Natural killer cell (primary cell): Measurements from ENCODE around the gene ZW10. TPM values are rescaled to one million over a fixed set of nuclear protein-coding genes. Genes with fewer than 3 reads are reported as not detected.

Experiments used
- ATAC-seq, 3 donors: fragments of 150-1000 bp in 2 of 3; fragments of 200-7000 bp in 1 of 3; cut with Tn5 transposase; 1 replicate in 1 of 3; 2 replicates in 2 of 3; pipeline ENCODE4 v1.10.0; 2021; ENCODE audit warnings: mild to moderate bottlenecking in 2 of 3, moderate library complexity in 2 of 3
- DNase-seq, 2 donors: peaks; one replicate each; pipeline versions ENCODE4 v3.0.0 to v3.0.0-alpha.2; 2013 to 2021; ENCODE audit warnings: mixed read lengths in 1 of 2
- H3K27ac ChIP-seq: one replicate; pipeline ENCODE4 v1.5.1; 2013; ENCODE audit warnings: mild to moderate bottlenecking, low read length
- H3K27me3 ChIP-seq: one replicate; pipeline ENCODE4 v1.6.1; 2013; ENCODE audit warnings: low read length; ENCODE audit not compliant: control insufficient read depth, insufficient read depth
- H3K36me3 ChIP-seq: one replicate; pipeline ENCODE4 v1.6.1; 2013; ENCODE audit warnings: low read length; ENCODE audit not compliant: control insufficient read depth, insufficient read depth
- H3K4me1 ChIP-seq: one replicate; pipeline ENCODE4 v1.6.1; 2013; ENCODE audit warnings: low read length; ENCODE audit not compliant: control insufficient read depth, insufficient read depth
- H3K4me3 ChIP-seq: one replicate; pipeline ENCODE4 v1.5.1; 2013; ENCODE audit warnings: low read length
- H3K9me3 ChIP-seq: one replicate; pipeline ENCODE4 v1.6.1; 2013; ENCODE audit warnings: low read length; ENCODE audit not compliant: control insufficient read depth, insufficient read depth
- H3K27ac Mint-ChIP-seq, 2 donors: one replicate each; pipeline ENCODE4 v1.8.0; 2022; ENCODE audit warnings: mild to moderate bottlenecking in 2 of 2, mixed read lengths in 2 of 2, moderate library complexity in 1 of 2
- H3K27me3 Mint-ChIP-seq, 2 donors: one replicate each; pipeline ENCODE4 v1.8.0; 2022; ENCODE audit warnings: low read depth in 2 of 2, mixed read lengths in 2 of 2
- H3K36me3 Mint-ChIP-seq: one replicate; pipeline ENCODE4 v1.8.0; 2022; ENCODE audit warnings: mixed read lengths
- H3K4me1 Mint-ChIP-seq, 2 donors: one replicate each; pipeline ENCODE4 v1.8.0; 2022; ENCODE audit warnings: mixed read lengths in 2 of 2
- H3K4me3 Mint-ChIP-seq: one replicate; pipeline ENCODE4 v1.8.0; 2022; ENCODE audit warnings: mild to moderate bottlenecking, moderate library complexity, mixed read lengths
- H3K9me3 Mint-ChIP-seq, 2 donors: one replicate each; pipeline ENCODE4 v1.8.0; 2022; ENCODE audit warnings: mixed read lengths in 2 of 2
- WGBS: methylation state at CpG from one replicate; pipeline ENCODE4 v1.1.7; 2013; ENCODE audit warnings: missing lambda C conversion rate; ENCODE audit not compliant: insufficient coverage; 5-methylcytosine and 5-hydroxymethylcytosine counted together
- intact Hi-C: fragments of 100-400 bp; cut with micrococcal nuclease; formaldehyde crosslinking; loops from one replicate; pipeline ENCODE4 v1.14.2; 2022
- total RNA-seq, 4 donors: library from RNA; stranded (reverse); fragments of 120-200 nt in 1 of 4; gene quantifications; one replicate each; pipeline versions ENCODE4 v1.2.3 to v1.2.4, GENCODE V29; 2013 to 2022
- TF ChIP-seq, protein P1 (sequence below): fragments of 200-600 bp; IDR thresholded peaks from one replicate; pipeline ENCODE4 v1.8.0; 2022; ENCODE audit warnings: antibody characterized with exemption

ZW10 gene
- total RNA-seq, 3 donors from 2014 or later (not counting 1 experiment from before 2014, with no cell fraction given) = 5.8 to 9.6 (median 6.6) TPM

DNA sequence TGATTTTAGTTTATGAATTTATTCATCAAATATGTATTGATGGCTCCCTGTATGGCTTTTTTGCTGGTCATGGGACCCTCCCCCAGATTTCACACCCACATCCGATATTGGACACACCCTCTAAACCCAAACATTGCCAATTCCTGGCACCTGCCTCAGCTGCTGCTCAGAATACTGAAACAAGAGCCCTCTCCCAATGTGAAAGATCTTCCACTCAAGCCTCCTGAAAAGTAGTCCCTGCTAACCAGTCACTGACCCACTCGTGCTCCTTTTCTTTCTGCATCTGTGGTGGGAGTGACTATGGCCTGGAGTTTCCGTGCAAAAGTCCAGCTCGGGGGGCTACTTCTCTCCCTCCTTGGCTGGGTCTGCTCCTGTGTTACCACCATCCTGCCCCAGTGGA lies 6.0 kb upstream of the ZW10 start, which contains the start of gene CLDN25:
TSS of gene CLDN25 (plus strand) at position 301 of the 400 bp plus-strand sequence. CDS start at position 301, 0 bp downstream.
- intact Hi-C loops = loop anchor here (10.0 kb wide), 1 partner anchor 95 kb away; the partner anchor contains the start of gene USP28
- no peaks in the 10 kb centered on the region for H3K4me1 Mint-ChIP-seq
- no peaks in the 10 kb centered on the region for H3K9me3 ChIP-seq
- no peaks in the 10 kb centered on the region for H3K27me3 ChIP-seq
- H3K4me3 Mint-ChIP-seq = no peak within 1 kb of the TSS
- no peaks in the 10 kb centered on the region for H3K9me3 Mint-ChIP-seq
- TF ChIP-seq, protein P1, sequence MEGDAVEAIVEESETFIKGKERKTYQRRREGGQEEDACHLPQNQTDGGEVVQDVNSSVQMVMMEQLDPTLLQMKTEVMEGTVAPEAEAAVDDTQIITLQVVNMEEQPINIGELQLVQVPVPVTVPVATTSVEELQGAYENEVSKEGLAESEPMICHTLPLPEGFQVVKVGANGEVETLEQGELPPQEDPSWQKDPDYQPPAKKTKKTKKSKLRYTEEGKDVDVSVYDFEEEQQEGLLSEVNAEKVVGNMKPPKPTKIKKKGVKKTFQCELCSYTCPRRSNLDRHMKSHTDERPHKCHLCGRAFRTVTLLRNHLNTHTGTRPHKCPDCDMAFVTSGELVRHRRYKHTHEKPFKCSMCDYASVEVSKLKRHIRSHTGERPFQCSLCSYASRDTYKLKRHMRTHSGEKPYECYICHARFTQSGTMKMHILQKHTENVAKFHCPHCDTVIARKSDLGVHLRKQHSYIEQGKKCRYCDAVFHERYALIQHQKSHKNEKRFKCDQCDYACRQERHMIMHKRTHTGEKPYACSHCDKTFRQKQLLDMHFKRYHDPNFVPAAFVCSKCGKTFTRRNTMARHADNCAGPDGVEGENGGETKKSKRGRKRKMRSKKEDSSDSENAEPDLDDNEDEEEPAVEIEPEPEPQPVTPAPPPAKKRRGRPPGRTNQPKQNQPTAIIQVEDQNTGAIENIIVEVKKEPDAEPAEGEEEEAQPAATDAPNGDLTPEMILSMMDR = no peak
- DNase-seq (no peak), ATAC-seq (no peak)
- peaks cover 28 to 35% of the 10 kb centered on the region in 2 donors for H3K27me3 Mint-ChIP-seq
- no peak within 1 kb of the TSS for H3K27ac ChIP-seq
- H3K36me3 Mint-ChIP-seq = no peaks in the 10 kb centered on the region
- no peaks in the 10 kb centered on the region for H3K4me1 ChIP-seq
- 85% methylated on average over 4 of the region's 4 CpGs for WGBS
- H3K36me3 ChIP-seq = no peaks in the 10 kb centered on the region
- H3K4me3 ChIP-seq = no peak within 1 kb of the TSS
- H3K27ac Mint-ChIP-seq = no peak within 1 kb of the TSS

DNA sequence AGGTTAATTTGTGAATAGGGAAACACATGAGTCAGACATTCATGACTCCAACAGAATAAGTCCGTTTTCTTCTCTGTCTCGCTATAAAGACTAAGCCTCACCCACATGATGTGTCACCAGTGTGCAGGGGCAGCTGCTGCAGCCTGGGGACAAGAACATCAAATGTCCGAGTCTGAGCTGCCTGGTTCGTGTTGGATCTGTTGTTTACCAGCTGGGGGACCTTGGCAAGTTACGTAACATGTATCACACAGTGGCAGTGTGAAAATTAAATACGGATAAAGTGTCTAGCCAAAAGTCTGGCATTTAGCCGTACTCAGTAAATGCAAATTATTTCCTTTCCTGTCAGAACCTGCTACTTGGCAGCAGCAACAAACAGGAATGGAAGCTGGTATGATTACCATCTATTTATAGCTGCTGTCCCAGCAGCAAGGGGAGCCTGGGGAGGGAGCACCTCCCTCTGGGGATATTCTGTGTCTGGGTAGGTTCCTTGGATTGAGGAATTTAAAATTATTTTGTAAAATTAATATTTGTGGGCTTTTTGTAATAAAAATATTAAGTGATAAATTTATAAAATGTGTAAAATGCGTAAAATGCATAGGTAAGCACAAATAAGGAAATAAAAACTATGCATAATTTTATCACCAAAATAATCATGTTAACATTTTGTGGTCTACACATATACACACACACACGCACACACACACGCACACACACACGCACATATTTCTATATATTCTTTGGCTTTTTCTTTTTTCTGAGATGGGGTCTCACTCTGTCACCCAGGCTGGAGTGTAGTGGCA lies 4.8 kb upstream of the ZW10 start:
- TF ChIP-seq, protein P1 = no peak
- H3K4me1 ChIP-seq = peaks cover under 1% of the 10 kb centered on the region
- no peak for DNase-seq
- no peak for ATAC-seq
- intact Hi-C loops = loop anchor here (10.0 kb wide), 1 partner anchor 96 kb away; the partner anchor contains the start of gene USP28
- H3K36me3 Mint-ChIP-seq = no peaks in the 10 kb centered on the region
- no peaks in the 10 kb centered on the region for H3K9me3 Mint-ChIP-seq
- no peak overlapping the region for H3K4me3 ChIP-seq
- WGBS = 44% methylated on average over 9 of the region's 11 CpGs
- no peaks in the 10 kb centered on the region for H3K27me3 ChIP-seq
- no peak overlapping the region for H3K27ac ChIP-seq
- peaks cover 7% of the 10 kb centered on the region in 2 donors for H3K4me1 Mint-ChIP-seq
- no peak overlapping the region for H3K4me3 Mint-ChIP-seq
- H3K27ac Mint-ChIP-seq = no peak overlapping the region
- no peaks in the 10 kb centered on the region for H3K36me3 ChIP-seq
- H3K9me3 ChIP-seq = no peaks in the 10 kb centered on the region
- H3K27me3 Mint-ChIP-seq = peaks cover 28 to 31% of the 10 kb centered on the region in 2 donors

DNA sequence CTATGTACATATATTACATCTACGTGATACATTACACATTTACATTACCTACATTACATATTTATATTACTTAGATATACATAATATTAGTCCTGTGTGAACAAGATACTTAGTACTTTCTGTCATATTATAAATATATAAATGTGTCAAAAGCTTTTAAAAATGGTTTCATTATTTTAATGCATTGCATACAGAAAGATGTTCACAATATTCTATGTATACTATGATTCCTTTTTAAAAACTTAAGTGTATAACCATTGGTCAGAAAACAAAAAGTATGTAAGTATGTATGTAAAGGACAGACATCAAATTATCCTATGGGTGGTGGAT lies 647 bp upstream of the ZW10 start:
- Histone ChIP-seq H3K27ac (peak overlapping the region; percentile 34), H3K27me3 (no peaks in the 10 kb centered on the region), H3K4me3 (peak overlapping the region; percentile 85), H3K4me1 (peaks cover 9% of the 10 kb centered on the region), H3K9me3 (no peaks in the 10 kb centered on the region), H3K36me3 (peaks cover 3% of the 10 kb centered on the region)
- H3K27me3 Mint-ChIP-seq = peaks cover 8 to 9% of the 10 kb centered on the region in 2 donors
- intact Hi-C loops = loop anchor here (10.0 kb wide), 1 partner anchor 101 kb away; the partner anchor contains the start of gene USP28
- TF ChIP-seq, protein P1 = peak; percentile 42
- peak overlapping the region; percentile 92 to 99 for H3K27ac Mint-ChIP-seq
- H3K4me1 Mint-ChIP-seq = peaks cover 12 to 18% of the 10 kb centered on the region in 2 donors
- no peaks in the 10 kb centered on the region for H3K9me3 Mint-ChIP-seq
- peak overlapping the region; percentile 99 for H3K4me3 Mint-ChIP-seq
- WGBS = no CpG with 5 or more reads among the region's 1 CpG
- ATAC-seq = no peak
- H3K36me3 Mint-ChIP-seq = no peaks in the 10 kb centered on the region
- no peak for DNase-seq
